Heart left ventricle (tissue), 11 donors: ENCODE measurements around the gene ETF1. TPM values are rescaled to one million over a fixed set of nuclear protein-coding genes. Genes with fewer than 3 reads are reported as not detected.

Experiments used
- polyA plus RNA-seq, 2 donors: library from polyadenylated mRNA; stranded (reverse); fragments of 200-250 nt; gene quantifications; one replicate each; pipeline ENCODE4 v1.2.3, GENCODE V29; 2013
- total RNA-seq, 9 donors: library from RNA; depleted of rRNA in 2 of 9; stranded (reverse); fragments of >200 nt in 2 of 9; fragmentation: NEBNext Ultra II Directional in 3 of 9; extraction: Animal tissue kit (Norgen Biotek cat#: 25700) in 3 of 9; gene quantifications; one replicate each; pipeline versions ENCODE4 v1.1.0 to v1.2.4, GENCODE V29; 2016 to 2023
- donor health status: ischemic (EF 13 %, LVEDD 7.1; RV severe dilation, severe dysfunction).
- donor health status: healthy with polysubstance abuse.
- donor health status: DM: no; HTN: yes; CAD: no.
- donor health status: DM: no; HTN: no; CAD: no.
- donor health status: ischemic (EF 25% LVEDD 5.7; RV mildly dilated, moderate dysfunction).
- donor health status: healthy.
- donor health status: DM: yes; HTN: yes; CAD: no.
- donor health status: PGD.
- donor health status: nonischemic (EF 23%, LVEDD 6.1; RV moderate dilation, normal function).

ETF1 gene
- total and polyA plus RNA-seq, 11 donors, result 19.0 to 116 (median 81.8) TPM

Other genes starting within 250 kb of the ETF1 start
- 1 to 10 TPM in 1 of 9 donors, under 1 TPM in 3, not detected in 5; 0.19 to 2.5 (median 0.58) TPM for gene CDC25C, start 211.4 kb downstream of the ETF1 start, total RNA-seq
- gene CDC25C, start 211.4 kb downstream of the ETF1 start, polyA plus RNA-seq, result under 1 TPM in 1 of 2 donors, not detected in 1; 0.08 TPM
- 10 to 100 TPM; 21.5 to 41.0 (median 26.2) TPM for gene FAM53C, start 205.0 kb downstream of the ETF1 start, total RNA-seq
- gene FAM53C, start 205.0 kb downstream of the ETF1 start, polyA plus RNA-seq, result 10 to 100 TPM; 15.0 to 18.3 TPM
- 10 to 100 TPM; 31.9 to 65.1 (median 52.6) TPM for gene KDM3B, start 190.6 kb downstream of the ETF1 start, total RNA-seq
- gene KDM3B, start 190.6 kb downstream of the ETF1 start, polyA plus RNA-seq, result 10 to 100 TPM; 17.0 to 18.2 TPM
- gene REEP2, start 104.2 kb downstream of the ETF1 start, total RNA-seq, result 10 to 100 TPM in 3 of 9 donors, 1 to 10 TPM in 6; 1.6 to 11.2 (median 6.2) TPM
- gene REEP2, start 104.2 kb downstream of the ETF1 start, polyA plus RNA-seq, result 1 to 10 TPM; 2.8 to 3.9 TPM
- gene EGR1, start 77.8 kb downstream of the ETF1 start, total RNA-seq, result 100 to 1,000 TPM in 1 of 9 donors, 10 to 100 TPM in 4, 1 to 10 TPM in 4; 4.0 to 133 (median 15.3) TPM
- 10 to 100 TPM; 13.9 to 16.2 TPM for gene EGR1, start 77.8 kb downstream of the ETF1 start, polyA plus RNA-seq
- 100 to 1,000 TPM; 211 to 481 (median 313) TPM for gene HSPA9, start 32.2 kb upstream of the ETF1 start, total RNA-seq
- gene HSPA9, start 32.2 kb upstream of the ETF1 start, polyA plus RNA-seq, result 100 to 1,000 TPM; 115 to 408 TPM
- gene CTNNA1, start 210.2 kb upstream of the ETF1 start, total RNA-seq, result 100 to 1,000 TPM; 331 to 460 (median 410) TPM
- gene CTNNA1, start 210.2 kb upstream of the ETF1 start, polyA plus RNA-seq, result 100 to 1,000 TPM; 140 to 282 TPM